HT1080 (cell line): ENCODE measurements around the gene MAP2K7. TPM values are rescaled to one million over a fixed set of nuclear protein-coding genes. Genes with fewer than 3 reads are reported as not detected.

Source experiments
- DNase-seq: peaks from one replicate; pipeline ENCODE4 v3.0.0-alpha.2; 2015; ENCODE audit warnings: low read depth
- total RNA-seq: library from RNA; depleted of rRNA; stranded (reverse); fragments of >200 nt; shearing (Covaris generic); gene quantifications from 2 replicates; pipeline ENCODE4 v1.2.3, GENCODE V29; 2014

Gene MAP2K7
- total RNA-seq, 1 experiment from 2014 or later = 22.0 TPM

DNA sequence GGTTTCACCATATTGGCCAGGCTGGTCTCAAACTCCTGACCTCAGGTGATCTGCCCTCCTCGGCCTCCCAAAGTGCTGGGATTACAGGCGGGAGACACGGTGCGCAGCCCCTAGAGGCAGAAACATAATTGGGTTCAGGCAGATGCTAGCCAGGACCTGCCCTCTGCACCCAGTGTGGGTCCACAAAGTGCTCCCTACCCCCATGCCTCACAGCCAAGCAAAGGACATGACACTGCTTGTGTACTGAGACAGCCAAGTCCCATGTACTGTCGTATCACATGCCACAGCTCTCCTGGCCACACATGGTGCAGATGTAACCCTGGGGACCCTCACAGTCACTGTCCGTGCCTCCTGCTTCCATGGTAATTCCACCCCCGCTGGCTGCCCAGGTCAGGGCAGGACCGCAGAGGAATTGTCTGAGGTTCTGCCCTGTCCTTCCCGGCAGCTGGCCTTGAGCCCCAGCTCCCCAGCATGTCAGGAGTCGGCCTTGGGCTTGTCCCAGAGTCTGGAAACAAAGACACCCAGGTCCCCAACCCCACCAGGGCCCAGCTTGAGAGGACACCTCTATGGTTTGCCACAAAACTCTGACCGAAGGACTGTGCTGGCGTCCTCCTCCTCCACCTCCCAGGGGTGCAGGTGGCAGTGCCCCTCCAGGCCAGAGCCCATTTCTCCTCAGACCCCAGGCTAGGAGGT, 37.1 kb upstream of the MAP2K7 start:
- DNase-seq = no peak

GRCh38 chr19:7867092-7867844, 36.4 kb upstream of the MAP2K7 start:
- no peak for DNase-seq

DNA sequence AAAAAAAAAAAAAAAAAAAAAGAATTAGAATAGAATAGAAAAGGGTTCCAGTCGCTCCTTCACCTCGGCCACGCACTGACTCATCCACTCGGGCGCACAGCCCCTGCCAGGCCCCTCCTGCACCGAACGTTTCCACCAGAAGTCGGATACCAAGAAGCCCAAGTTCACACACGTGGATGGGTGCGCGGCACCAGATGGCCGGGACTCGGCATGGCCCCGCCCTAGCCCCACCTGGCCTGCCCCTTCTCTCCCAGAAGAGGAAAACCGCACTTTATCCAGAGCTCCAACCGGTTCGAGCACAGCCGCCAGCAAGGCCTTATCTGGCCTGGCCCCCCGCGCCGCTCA, 35.4 kb upstream of the MAP2K7 start:
- no peak for DNase-seq

GRCh38 chr19:7868671-7869452, 34.8 kb upstream of the MAP2K7 start:
- peak; percentile 76 for DNase-seq

GRCh38 chr19:7869453-7869909, 34.2 kb upstream of the MAP2K7 start:
- peak; percentile 54 for DNase-seq

GRCh38 chr19:7869910-7870511, 33.7 kb upstream of the MAP2K7 start:
- DNase-seq = peak; percentile 74

GRCh38 chr19:7870571-7871436, 32.9 kb upstream of the MAP2K7 start:
- DNase-seq = peak; percentile 79

DNA sequence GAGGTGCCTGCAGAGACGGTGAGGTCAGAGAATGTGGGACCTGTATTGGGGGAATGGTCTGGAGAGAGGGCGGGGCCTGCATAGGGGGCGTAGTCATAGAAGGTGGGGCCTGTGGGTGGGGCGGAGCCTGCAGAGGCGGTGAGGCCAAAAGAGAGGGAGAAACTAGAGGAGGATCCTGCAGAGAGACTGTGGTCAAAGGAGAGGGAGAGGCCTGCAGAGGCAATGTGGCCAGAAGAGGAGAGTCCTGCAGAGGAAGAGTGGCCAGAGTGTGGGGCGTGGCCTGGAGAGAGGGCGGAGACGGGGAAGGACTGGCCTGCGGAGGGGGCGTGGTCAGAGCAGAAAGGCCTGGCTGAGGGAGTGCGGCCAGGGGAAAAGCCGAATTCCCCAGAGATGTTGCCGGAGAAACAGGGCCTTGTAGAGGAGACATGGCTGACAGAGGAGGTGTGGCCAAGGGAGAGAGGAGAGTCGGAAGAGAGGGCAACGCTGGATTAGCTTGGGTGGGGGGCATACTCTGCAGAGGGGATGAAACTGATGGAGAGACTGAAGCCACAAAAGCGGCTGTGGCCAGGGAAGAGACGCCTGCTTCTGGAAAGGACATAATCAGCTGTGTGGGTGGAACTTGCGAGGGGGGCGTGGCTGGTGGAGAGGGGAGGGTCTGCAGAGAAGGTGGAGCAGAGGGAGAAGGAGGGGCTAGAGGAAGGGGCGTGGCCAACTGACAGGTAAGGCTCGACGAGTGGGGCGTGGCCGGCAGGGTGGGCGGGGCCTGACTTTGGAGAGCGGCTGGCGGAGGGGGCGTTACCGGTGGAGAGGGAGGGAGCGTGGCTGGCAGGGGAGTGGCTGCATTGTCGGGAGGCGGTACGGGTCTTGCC, 32.0 kb upstream of the MAP2K7 start:
- DNase-seq = peak; percentile 85

GRCh38 chr19:7872306-7873204, 31.1 kb upstream of the MAP2K7 start:
- no peak for DNase-seq

- DNase-seq = no peak
Observed at GRCh38 chr19:7873304-7874075, 30.2 kb upstream of the MAP2K7 start.

GRCh38 chr19:7874076-7874896, 29.4 kb upstream of the MAP2K7 start, which contains the start of gene PRR36:
Gene PRR36 (minus strand): TSS chr19:7874390. CDS start chr19:7873689, 701 bp downstream.
- no peak for DNase-seq

DNA sequence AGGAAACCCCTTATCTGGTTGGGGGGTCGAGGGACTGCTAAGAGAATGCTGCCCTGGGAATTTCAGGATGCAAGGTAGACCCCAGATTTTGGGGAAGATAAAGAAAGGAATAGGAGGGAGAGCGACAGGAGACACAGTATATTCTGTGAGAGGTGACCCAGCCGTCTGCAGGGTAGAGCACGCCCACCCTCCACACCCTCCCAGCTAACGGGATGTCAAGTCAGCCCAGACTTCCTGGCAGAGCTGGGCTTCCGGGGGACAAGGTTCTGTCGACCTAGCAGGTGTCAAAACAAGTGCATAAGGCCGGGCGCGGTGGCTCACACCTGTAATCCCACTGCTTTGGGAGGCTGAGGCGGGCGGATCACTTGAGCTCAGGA, 28.8 kb upstream of the MAP2K7 start:
- no peak for DNase-seq

- DNase-seq = no peak
Observed at GRCh38 chr19:7877249-7877836, 26.3 kb upstream of the MAP2K7 start.

DNA sequence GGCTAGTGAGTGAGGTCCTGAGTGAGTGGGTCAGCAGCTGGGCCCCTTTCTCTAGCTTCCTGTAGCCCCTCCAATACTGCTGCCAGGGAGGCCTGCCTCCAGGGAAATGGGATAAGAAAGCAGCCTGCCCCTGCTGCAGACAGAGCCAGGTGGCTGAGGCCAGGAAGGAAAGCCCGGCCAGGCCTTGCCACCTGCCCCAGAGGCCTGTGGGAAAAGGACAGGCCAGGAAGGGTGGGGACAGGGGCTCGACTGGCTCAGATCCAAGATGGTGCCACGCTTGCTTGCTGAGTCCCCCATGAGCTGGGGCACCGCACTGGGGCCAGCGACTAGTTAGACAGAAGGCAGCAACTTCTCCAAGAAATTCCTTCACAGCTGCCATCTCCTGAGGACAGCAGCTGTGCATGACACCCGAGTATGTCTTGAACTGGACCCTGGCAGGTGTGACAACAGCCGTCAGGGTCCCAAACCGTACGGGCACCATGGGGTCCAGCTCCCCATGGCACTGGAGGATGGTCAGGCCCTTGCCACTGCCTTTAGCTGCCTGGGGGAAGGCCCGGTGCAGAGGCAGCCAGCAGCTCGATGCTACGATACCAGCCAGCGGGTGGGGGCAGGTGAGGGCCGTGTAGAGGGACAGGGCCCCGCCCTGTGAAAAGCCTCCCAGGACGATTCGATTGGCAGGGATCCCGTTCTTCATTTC, 24.4 kb upstream of the MAP2K7 start:
- DNase-seq = no peak

DNA sequence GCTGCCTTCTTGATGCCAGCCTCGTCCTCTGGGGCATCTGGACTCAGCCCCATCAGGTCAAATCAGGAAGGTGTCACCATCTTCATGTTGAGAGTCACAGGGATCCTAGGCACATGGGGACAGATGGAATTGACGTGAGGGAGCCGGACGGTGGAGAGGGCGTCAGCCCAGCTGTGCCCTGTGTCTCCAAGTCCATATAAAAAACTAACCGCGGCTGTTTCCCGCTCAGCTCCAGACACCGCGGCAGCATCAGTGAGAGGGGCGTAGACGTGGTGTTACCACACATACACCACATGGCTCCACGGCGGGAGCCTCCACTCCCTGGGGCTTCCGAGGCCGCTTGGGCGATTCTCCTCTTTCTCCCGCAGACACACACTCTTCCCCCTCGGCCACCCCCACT, 23.8 kb upstream of the MAP2K7 start:
- no peak for DNase-seq

DNA sequence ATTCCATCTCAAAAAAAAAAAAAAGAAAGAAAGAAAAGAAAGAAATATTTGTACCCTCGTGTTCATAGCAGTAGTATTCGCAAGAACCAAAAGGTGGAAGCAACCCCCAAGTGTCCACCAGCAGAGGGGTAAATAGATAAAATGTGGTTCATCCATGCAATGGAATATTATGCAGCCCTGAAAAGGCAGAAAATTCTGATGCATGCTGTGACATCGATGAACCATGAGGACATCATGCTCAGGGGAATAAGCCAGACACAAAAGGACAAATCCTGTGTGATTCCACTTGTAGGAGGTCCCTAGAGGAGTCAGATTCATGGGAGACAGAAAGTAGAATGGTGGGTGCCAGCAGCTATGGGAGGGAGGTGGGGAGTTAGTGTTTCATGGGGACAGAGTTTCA, 21.8 kb upstream of the MAP2K7 start:
- no peak for DNase-seq
